Stomach (tissue), 4 donors: ENCODE measurements around the gene DOCK9.

Experiments
- POLR2A ChIP-seq, 4 donors: fragments of 450-650 bp; IDR thresholded peaks; one replicate each; pipeline ENCODE4 v1.6.1; 2016; ENCODE audit warnings: antibody characterized with exemption in 4 of 4, control low read depth in 2 of 4, mild to moderate bottlenecking in 1 of 4, moderate library complexity in 1 of 4
- TF ChIP-seq, protein P1 (sequence below), 7 experiments: fragments of 450-650 bp in 4 of 7; fragments of 200-600 bp in 3 of 7; sonication (generic) in 3 of 7; IDR thresholded peaks; one replicate each; pipeline ENCODE4 v1.5.1; 2016 to 2019; ENCODE audit warnings: antibody characterized with exemption in 7 of 7, control low read depth in 2 of 7, mild to moderate bottlenecking in 1 of 7

- TF ChIP-seq, protein P1, sequence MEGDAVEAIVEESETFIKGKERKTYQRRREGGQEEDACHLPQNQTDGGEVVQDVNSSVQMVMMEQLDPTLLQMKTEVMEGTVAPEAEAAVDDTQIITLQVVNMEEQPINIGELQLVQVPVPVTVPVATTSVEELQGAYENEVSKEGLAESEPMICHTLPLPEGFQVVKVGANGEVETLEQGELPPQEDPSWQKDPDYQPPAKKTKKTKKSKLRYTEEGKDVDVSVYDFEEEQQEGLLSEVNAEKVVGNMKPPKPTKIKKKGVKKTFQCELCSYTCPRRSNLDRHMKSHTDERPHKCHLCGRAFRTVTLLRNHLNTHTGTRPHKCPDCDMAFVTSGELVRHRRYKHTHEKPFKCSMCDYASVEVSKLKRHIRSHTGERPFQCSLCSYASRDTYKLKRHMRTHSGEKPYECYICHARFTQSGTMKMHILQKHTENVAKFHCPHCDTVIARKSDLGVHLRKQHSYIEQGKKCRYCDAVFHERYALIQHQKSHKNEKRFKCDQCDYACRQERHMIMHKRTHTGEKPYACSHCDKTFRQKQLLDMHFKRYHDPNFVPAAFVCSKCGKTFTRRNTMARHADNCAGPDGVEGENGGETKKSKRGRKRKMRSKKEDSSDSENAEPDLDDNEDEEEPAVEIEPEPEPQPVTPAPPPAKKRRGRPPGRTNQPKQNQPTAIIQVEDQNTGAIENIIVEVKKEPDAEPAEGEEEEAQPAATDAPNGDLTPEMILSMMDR (IDR thresholded peaks at IDR 0.05) = no peak
- no peak for TF ChIP-seq POLR2A (IDR thresholded peaks at IDR 0.05)
Measured at GRCh38 chr13:98761986-98762616, 215.8 kb downstream of the DOCK9 start.
